Activated CD4-positive, alpha-beta T cell treated with anti-CD3 and anti-CD28 coated beads, Interleukin-2, amount 10 ng/mL, durations not matched to agents 7 days and 5 days (primary cell): ENCODE measurements around the gene LAMA1. TPM values are rescaled to one million over a fixed set of nuclear protein-coding genes. Genes with fewer than 3 reads are reported as not detected.

Experiments
- CTCF ChIA-PET: fragments of 350-600 bp; sonication (Branson Sonifier 250); formaldehyde crosslinking; loops from one replicate; lab custom pipeline; 2021; ENCODE audit warnings: antibody characterized with exemption; lab: Charles Lee
- POLR2A ChIA-PET: fragments of 350-600 bp; sonication (Branson Sonifier 250); formaldehyde crosslinking; loops from one replicate; lab custom pipeline; 2021; ENCODE audit warnings: antibody characterized with exemption; lab: Charles Lee
- DNase-seq: peaks from one replicate; pipeline ENCODE4 v3.0.0-alpha.2; 2020
- H3K27ac Mint-ChIP-seq: one replicate; pipeline ENCODE4 v1.8.0; 2021; ENCODE audit warnings: mild to moderate bottlenecking, moderate library complexity, mixed read lengths
- H3K27me3 Mint-ChIP-seq: one replicate; pipeline ENCODE4 v1.8.0; 2021; ENCODE audit warnings: mixed read lengths
- H3K36me3 Mint-ChIP-seq: one replicate; pipeline ENCODE4 v1.8.0; 2021; ENCODE audit warnings: low read depth, mixed read lengths
- H3K4me1 Mint-ChIP-seq: one replicate; pipeline ENCODE4 v1.8.0; 2021; ENCODE audit warnings: mixed read lengths
- H3K4me3 Mint-ChIP-seq: one replicate; pipeline ENCODE4 v1.8.0; 2021; ENCODE audit warnings: mild to moderate bottlenecking, moderate library complexity, mixed read lengths
- H3K9me3 Mint-ChIP-seq: one replicate; pipeline ENCODE4 v1.8.0; 2021; ENCODE audit warnings: mixed read lengths
- total RNA-seq, 2 experiments: library from RNA; stranded (reverse); gene quantifications; one replicate each; pipeline ENCODE4 v1.2.3, GENCODE V29; 2021

Gene LAMA1
- total RNA-seq, 2 experiments from 2014 or later, result not detected

- ChIA-PET CTCF (no interaction called here), POLR2A (no interaction called here)
- Mint-ChIP-seq H3K4me1 (no peaks in the 10 kb centered on the region), H3K27me3 (peaks cover 2% of the 10 kb centered on the region), H3K9me3 (peaks cover 3% of the 10 kb centered on the region), H3K4me3 (no peak overlapping the region), H3K27ac (no peak overlapping the region), H3K36me3 (no peaks in the 10 kb centered on the region)
- DNase-seq, result no peak
Measured at GRCh38 chr18:6917072-6917471, 200.5 kb downstream of the LAMA1 start.

- CTCF ChIA-PET, result no interaction called here
- Mint-ChIP-seq H3K27me3 (no peaks in the 10 kb centered on the region), H3K4me1 (no peaks in the 10 kb centered on the region), H3K36me3 (no peaks in the 10 kb centered on the region), H3K4me3 (no peak overlapping the region), H3K9me3 (peaks cover 14% of the 10 kb centered on the region), H3K27ac (no peak overlapping the region)
- POLR2A ChIA-PET, result no interaction called here
- DNase-seq, result no peak
Measured at GRCh38 chr18:6901286-6901926, 216.2 kb downstream of the LAMA1 start.

GRCh38 chr18:6891788-6892187 is 225.8 kb downstream of the LAMA1 start:
- H3K36me3 Mint-ChIP-seq, result no peaks in the 10 kb centered on the region
- H3K4me1 Mint-ChIP-seq, result no peaks in the 10 kb centered on the region
- no peak overlapping the region for H3K4me3 Mint-ChIP-seq
- no peaks in the 10 kb centered on the region for H3K27me3 Mint-ChIP-seq
- ChIA-PET CTCF (no interaction called here), POLR2A (no interaction called here)
- no peaks in the 10 kb centered on the region for H3K9me3 Mint-ChIP-seq
- H3K27ac Mint-ChIP-seq, result no peak overlapping the region
- no peak for DNase-seq

Other genes starting within 250 kb of the LAMA1 start
- gene LRRC30, start 113.3 kb upstream of the LAMA1 start, total RNA-seq, result not detected